Muscle layer of colon (tissue), 2 donors: ENCODE measurements around the gene IQSEC1.

Source experiments
- H3K27ac ChIP-seq: one replicate; pipeline ENCODE4 v1.7.0; 2013; ENCODE audit warnings: low read depth, mild to moderate bottlenecking, low read length, moderate library complexity
- H3K27me3 ChIP-seq, 2 donors: one replicate each; pipeline ENCODE4 v1.7.0; 2013; ENCODE audit warnings: low read length in 2 of 2, mild to moderate bottlenecking in 2 of 2; ENCODE audit not compliant: insufficient read depth in 2 of 2, control insufficient read depth in 1 of 2
- H3K36me3 ChIP-seq: one replicate; pipeline ENCODE4 v1.7.0; 2013; ENCODE audit warnings: mild to moderate bottlenecking, low read length; ENCODE audit not compliant: insufficient read depth
- H3K4me1 ChIP-seq: one replicate; pipeline ENCODE4 v1.7.0; 2013; ENCODE audit warnings: mild to moderate bottlenecking, low read length; ENCODE audit not compliant: insufficient read depth
- H3K4me3 ChIP-seq, 2 donors: one replicate each; pipeline ENCODE4 v1.7.0; 2013; ENCODE audit warnings: low read length in 2 of 2, low read depth in 1 of 2, mild to moderate bottlenecking in 1 of 2, moderate library complexity in 1 of 2
- H3K9ac ChIP-seq: one replicate; pipeline ENCODE4 v1.7.0; 2013; ENCODE audit warnings: low read length
- H3K9me3 ChIP-seq: one replicate; pipeline ENCODE4 v1.7.0; 2013; ENCODE audit warnings: mild to moderate bottlenecking, low read length
- donor health status: abdominal sarcoma.
- donor health status: Adenocarcinoma of cecum.

Gene IQSEC1

GRCh38 chr3:13062647-13063046, 10.6 kb downstream of the IQSEC1 start:
- Histone ChIP-seq H3K9me3 (no peaks in the 10 kb centered on the region), H3K4me1 (no peaks in the 10 kb centered on the region), H3K9ac (no peak overlapping the region), H3K27me3 (no peaks in the 10 kb centered on the region), H3K36me3 (no peaks in the 10 kb centered on the region), H3K27ac (no peak overlapping the region), H3K4me3 (no peak overlapping the region)

- no peaks in the 10 kb centered on the region for H3K27me3 ChIP-seq
- no peaks in the 10 kb centered on the region for H3K4me1 ChIP-seq
- no peak overlapping the region for H3K27ac ChIP-seq
- no peak overlapping the region for H3K4me3 ChIP-seq
- H3K9ac ChIP-seq = no peak overlapping the region
- no peaks in the 10 kb centered on the region for H3K9me3 ChIP-seq
- no peaks in the 10 kb centered on the region for H3K36me3 ChIP-seq
These were observed 12.8 kb downstream of the IQSEC1 start for GRCh38 chr3:13060341-13060910.

DNA sequence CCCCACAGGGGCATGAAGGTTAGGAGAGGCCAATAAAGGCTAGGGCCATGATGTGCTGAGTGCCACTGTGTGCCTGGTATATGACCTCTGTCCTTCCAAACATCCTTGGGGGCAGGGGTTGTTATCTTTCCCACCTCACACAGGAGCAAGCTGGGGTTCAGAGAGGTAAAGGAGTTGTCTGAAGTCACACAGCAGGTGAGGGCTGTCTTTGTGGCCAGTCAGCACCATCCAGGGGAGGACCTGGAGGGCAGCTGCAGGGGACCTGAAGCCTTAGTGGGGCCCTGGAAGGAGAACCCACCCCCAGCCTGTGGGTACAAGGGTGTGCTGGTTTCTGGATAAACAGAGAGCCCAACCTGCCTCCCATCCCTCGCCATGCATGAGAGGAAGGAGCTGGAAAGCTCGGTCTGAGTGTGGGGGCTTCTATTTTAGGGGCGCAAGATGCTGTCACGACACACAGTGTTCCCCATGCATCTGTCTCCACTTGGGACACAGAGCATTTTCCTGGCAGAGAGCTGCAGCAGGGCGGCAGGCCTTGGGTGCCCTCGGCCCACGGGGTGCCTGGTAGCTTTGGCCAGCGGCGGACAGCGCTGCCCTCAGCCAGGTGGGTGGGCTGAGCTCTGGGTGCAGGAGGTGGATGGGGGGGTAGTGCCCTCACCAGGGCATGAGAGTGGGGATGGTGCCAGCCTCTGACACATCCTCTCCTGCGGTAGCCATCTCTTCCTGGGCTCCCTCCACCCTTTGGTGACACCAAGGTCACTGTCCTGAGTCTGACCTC, 14.7 kb downstream of the IQSEC1 start:
- H3K4me3 ChIP-seq = no peak overlapping the region
- no peak overlapping the region for H3K9ac ChIP-seq
- no peaks in the 10 kb centered on the region for H3K9me3 ChIP-seq
- H3K36me3 ChIP-seq = no peaks in the 10 kb centered on the region
- H3K4me1 ChIP-seq = no peaks in the 10 kb centered on the region
- no peaks in the 10 kb centered on the region for H3K27me3 ChIP-seq
- H3K27ac ChIP-seq = no peak overlapping the region

- no peak overlapping the region for H3K9ac ChIP-seq
- H3K9me3 ChIP-seq = no peaks in the 10 kb centered on the region
- no peak overlapping the region for H3K4me3 ChIP-seq
- no peaks in the 10 kb centered on the region for H3K27me3 ChIP-seq
- H3K27ac ChIP-seq = no peak overlapping the region
- no peaks in the 10 kb centered on the region for H3K4me1 ChIP-seq
- H3K36me3 ChIP-seq = no peaks in the 10 kb centered on the region
These were observed 15.8 kb downstream of the IQSEC1 start for GRCh38 chr3:13057282-13058040.

GRCh38 chr3:13055634-13056033, 17.6 kb downstream of the IQSEC1 start:
- H3K4me3 ChIP-seq = no peak overlapping the region
- H3K9me3 ChIP-seq = no peaks in the 10 kb centered on the region
- no peaks in the 10 kb centered on the region for H3K36me3 ChIP-seq
- no peaks in the 10 kb centered on the region for H3K27me3 ChIP-seq
- H3K27ac ChIP-seq = no peak overlapping the region
- H3K9ac ChIP-seq = no peak overlapping the region
- no peaks in the 10 kb centered on the region for H3K4me1 ChIP-seq

DNA sequence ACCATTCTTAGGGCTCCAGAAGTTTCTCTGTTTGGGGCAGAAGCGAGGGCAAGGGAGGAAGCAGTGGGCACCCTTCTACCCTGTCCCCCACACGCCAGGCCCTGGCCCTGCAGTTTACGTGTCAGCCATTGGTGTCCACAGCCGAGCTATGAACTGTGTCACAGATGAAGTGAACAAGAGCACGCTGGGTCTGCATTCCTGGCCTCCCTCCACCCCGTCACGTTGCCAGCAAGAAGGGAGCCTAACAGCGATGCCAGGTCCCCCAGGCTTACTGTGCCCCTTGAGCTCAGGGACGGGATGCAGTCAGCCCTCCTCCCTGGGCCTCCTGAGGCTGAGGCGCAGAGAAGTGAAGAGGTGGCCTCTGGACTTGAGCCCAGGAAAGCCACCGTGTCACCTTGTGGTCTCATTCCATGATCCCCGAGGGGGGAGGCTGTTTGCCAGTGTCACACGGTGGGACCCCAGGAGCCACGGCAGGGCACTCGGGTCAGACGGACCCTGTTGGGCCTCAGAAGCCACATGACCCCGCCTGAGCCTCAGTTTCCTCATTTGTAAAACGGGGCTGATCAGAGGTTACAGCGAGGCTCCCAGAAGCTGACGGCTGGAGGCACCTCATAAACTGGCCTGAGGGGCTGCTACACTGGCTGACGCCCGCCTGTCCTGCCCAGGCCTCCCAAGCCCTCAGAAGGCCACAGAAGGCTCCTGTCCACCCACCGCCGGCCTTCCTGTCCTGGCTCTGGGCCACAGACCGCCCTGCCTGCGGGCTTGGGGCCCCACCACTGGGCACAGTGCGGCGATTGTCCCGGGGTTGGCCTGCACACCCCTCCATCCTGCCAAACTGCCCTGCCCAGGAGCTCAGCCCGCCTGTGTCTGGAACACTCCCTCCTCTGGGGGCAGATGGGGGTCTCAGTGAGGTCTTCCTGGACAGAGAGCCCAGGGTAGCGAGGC, 18.6 kb downstream of the IQSEC1 start:
- Histone ChIP-seq H3K27ac (no peak overlapping the region), H3K9ac (no peak overlapping the region), H3K36me3 (no peaks in the 10 kb centered on the region), H3K4me1 (no peaks in the 10 kb centered on the region), H3K4me3 (no peak overlapping the region), H3K9me3 (no peaks in the 10 kb centered on the region), H3K27me3 (no peaks in the 10 kb centered on the region)

DNA sequence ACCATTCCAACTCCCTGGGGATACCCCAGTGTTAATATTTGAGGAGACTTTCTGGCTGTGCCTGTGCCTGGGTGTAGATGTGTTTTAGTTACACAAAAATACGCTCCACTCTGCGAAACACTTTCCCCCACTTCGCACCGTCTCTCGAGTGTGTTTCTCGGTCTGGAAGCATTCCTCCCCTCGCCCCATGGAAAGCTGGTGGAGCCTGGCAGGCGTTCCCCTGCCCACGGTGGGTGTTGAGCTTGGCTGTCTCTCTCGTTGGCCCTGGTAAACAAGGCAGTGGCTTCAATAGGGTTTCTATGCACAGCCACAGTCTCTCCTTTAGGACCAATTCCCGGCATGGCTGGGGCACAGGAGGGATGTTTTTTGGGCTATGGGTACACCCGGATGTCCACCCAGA, 19.3 kb downstream of the IQSEC1 start:
- no peak overlapping the region for H3K9ac ChIP-seq
- no peak overlapping the region for H3K4me3 ChIP-seq
- no peaks in the 10 kb centered on the region for H3K9me3 ChIP-seq
- no peaks in the 10 kb centered on the region for H3K36me3 ChIP-seq
- H3K4me1 ChIP-seq = no peaks in the 10 kb centered on the region
- no peak overlapping the region for H3K27ac ChIP-seq
- H3K27me3 ChIP-seq = no peaks in the 10 kb centered on the region

DNA sequence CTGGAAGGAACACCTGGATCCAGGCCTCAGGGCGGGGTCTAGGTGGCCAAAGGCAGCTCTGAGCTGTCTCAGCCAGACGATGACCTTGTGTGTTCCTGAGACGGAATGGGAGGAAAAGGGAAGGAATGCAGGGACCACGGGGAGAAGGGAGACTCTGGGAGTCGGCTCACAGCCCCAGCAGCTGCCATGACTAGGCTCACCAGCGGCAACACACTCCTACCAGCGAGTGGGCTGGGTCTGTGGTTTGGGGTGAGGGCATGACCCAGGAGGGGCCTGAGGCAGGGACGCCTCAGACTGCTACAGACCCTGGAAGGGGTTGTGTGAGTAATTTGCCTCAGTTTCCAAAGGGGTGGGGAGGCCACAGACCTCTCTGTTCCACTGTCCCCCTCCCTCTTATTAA, 19.8 kb downstream of the IQSEC1 start:
- Histone ChIP-seq H3K4me3 (no peak overlapping the region), H3K9me3 (no peaks in the 10 kb centered on the region), H3K27me3 (no peaks in the 10 kb centered on the region), H3K4me1 (no peaks in the 10 kb centered on the region), H3K9ac (no peak overlapping the region), H3K36me3 (no peaks in the 10 kb centered on the region), H3K27ac (no peak overlapping the region)

DNA sequence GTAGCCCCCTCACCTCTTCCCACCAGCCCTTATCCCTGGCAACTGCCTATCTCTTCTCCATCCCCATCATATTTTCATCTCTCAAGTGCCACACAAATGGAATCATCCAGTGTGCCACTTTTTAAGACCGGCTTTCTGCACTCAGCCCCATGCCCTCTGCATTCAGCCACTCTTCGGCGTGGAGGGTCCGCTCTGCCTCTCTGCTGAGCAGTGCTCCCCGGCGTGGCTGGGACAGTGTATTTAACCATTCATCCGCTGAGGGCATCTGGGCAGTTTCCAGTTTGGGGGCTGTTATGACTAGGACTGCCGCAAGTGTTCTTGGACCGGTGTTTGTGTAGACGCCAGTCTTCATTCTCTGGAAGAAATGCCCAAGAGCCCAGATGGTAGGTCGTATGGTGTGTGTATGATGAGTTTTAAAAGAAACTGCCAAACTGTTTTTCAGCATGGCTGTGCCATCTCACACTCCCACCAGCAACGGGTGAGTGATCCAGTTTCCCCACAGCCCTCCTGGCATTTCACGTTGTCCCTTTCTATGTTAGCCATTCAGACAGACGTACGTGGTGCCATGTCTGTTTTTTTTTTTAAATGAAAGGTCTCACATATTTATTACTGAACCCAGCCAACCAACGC, 20.9 kb downstream of the IQSEC1 start:
- no peaks in the 10 kb centered on the region for H3K9me3 ChIP-seq
- no peak overlapping the region for H3K27ac ChIP-seq
- no peaks in the 10 kb centered on the region for H3K27me3 ChIP-seq

GRCh38 chr3:13051581-13051980, 21.6 kb downstream of the IQSEC1 start:
- Histone ChIP-seq H3K9me3 (no peaks in the 10 kb centered on the region), H3K4me3 (no peak overlapping the region), H3K4me1 (no peaks in the 10 kb centered on the region), H3K27ac (no peak overlapping the region), H3K36me3 (no peaks in the 10 kb centered on the region), H3K9ac (no peak overlapping the region), H3K27me3 (no peaks in the 10 kb centered on the region)

More for the DNA sequence above, 20.9 kb downstream of the IQSEC1 start:
- Histone ChIP-seq H3K4me1 (no peaks in the 10 kb centered on the region), H3K36me3 (no peaks in the 10 kb centered on the region), H3K9ac (no peak overlapping the region), H3K4me3 (no peak overlapping the region)
